SK-N-MC (cell line): ENCODE measurements around the gene DTYMK.
A peak's percentile ranks its signal among the peaks of the same experiment; 100 is the strongest.

Experiments
- DNase-seq: peaks from one replicate; pipeline ENCODE4 v3.0.0-alpha.2; 2011; ENCODE audit warnings: low read depth, low spot score
- H3K27ac ChIP-seq: fragments of 200-600 bp; sonication (generic); 2 replicates; pipeline ENCODE4 v1.5.1; 2016; ENCODE audit warnings: mixed run types
- H3K36me3 ChIP-seq: fragments of 200-600 bp; sonication (generic); 2 replicates; pipeline ENCODE4 v1.6.1; 2017; ENCODE audit warnings: antibody characterized with exemption, low read length, mixed read lengths; ENCODE audit not compliant: insufficient read depth
- H3K4me3 ChIP-seq: fragments of 200-600 bp; sonication (generic); 2 replicates; pipeline ENCODE4 v1.5.1; 2016
- H3K9ac ChIP-seq: fragments of 200-600 bp; sonication (generic); 2 replicates; pipeline ENCODE4 v1.8.0; 2017; ENCODE audit warnings: mixed run types, mixed read lengths; ENCODE audit not compliant: insufficient read length
- H3K9me3 ChIP-seq: fragments of 200-600 bp; sonication (generic); 2 replicates; pipeline ENCODE4 v1.6.1; 2017; ENCODE audit warnings: low read depth, mild to moderate bottlenecking, antibody characterized with exemption, low read length, moderate library complexity, mixed read lengths
- EZH2 ChIP-seq: fragments of 200-600 bp; sonication (generic); IDR thresholded peaks from one replicate; pipeline ENCODE4 v1.6.1; 2017; ENCODE audit warnings: antibody characterized with exemption
- FOXP2 ChIP-seq: optimal IDR thresholded peaks from 2 replicates; pipeline ENCODE3; 2011; ENCODE audit warnings: mild to moderate bottlenecking, moderate library complexity; ENCODE audit not compliant: insufficient read depth; ENCODE audit errors: extremely low read length, control extremely low read depth
- POLR2AphosphoS5 ChIP-seq: IDR thresholded peaks from 2 replicates; pipeline ENCODE4 v1.6.1; 2012; ENCODE audit warnings: mild to moderate bottlenecking, low read depth, low read length, borderline replicate concordance

DTYMK gene

GRCh38 chr2:241637795-241638660 is 48.6 kb downstream of the DTYMK start:
- DNase-seq: no peak
- peaks cover 28% of the 10 kb centered on the region for H3K36me3 ChIP-seq

GRCh38 chr2:241637018-241637794 is 49.4 kb downstream of the DTYMK start, which contains the start of the genes ATG4B and THAP4:
Gene ATG4B (plus strand): TSS chr2:241637693. CDS start chr2:241637715, 22 bp downstream.
Gene THAP4 (minus strand): TSS chr2:241637158. CDS start chr2:241637017, 141 bp downstream.
- Histone ChIP-seq H3K9ac (peak within 1 kb of the TSS; percentile 96), H3K36me3 (peaks cover 36% of the 10 kb centered on the region)
- TF ChIP-seq POLR2AphosphoS5 (peak; percentile 71; the same call in 1 of the 2 replicates), FOXP2 (no peak), EZH2 (no peak)

More at GRCh38 chr2:241637795-241638660, 48.6 kb downstream of the DTYMK start:
- H3K27ac ChIP-seq: peak overlapping the region; percentile 52; the same call in 1 of the 2 replicates
- peak overlapping the region; percentile 96 for H3K4me3 ChIP-seq
- TF ChIP-seq FOXP2 (no peak), EZH2 (no peak), POLR2AphosphoS5 (no peak)
- no peaks in the 10 kb centered on the region for H3K9me3 ChIP-seq
- H3K9ac ChIP-seq: peak overlapping the region; percentile 96

GRCh38 chr2:241636182-241637017 is 50.2 kb downstream of the DTYMK start:
- TF ChIP-seq POLR2AphosphoS5: no peak
- no peak for TF ChIP-seq EZH2
- no peak for TF ChIP-seq FOXP2
- peak overlapping the region; percentile 86 for H3K9ac ChIP-seq
- DNase-seq: no peak
- peaks cover 44% of the 10 kb centered on the region for H3K36me3 ChIP-seq
- no peaks in the 10 kb centered on the region for H3K9me3 ChIP-seq
- H3K4me3 ChIP-seq: peak overlapping the region; percentile 96
- peak overlapping the region; percentile 10; the same call in 1 of the 2 replicates for H3K27ac ChIP-seq

More at GRCh38 chr2:241637018-241637794, 49.4 kb downstream of the DTYMK start, which contains the start of the genes ATG4B and THAP4:
- H3K9me3 ChIP-seq: no peaks in the 10 kb centered on the region
- peak within 1 kb of the TSS; percentile 95 for H3K27ac ChIP-seq
- H3K4me3 ChIP-seq: peak within 1 kb of the TSS; percentile 96
- DNase-seq: no peak

DNA sequence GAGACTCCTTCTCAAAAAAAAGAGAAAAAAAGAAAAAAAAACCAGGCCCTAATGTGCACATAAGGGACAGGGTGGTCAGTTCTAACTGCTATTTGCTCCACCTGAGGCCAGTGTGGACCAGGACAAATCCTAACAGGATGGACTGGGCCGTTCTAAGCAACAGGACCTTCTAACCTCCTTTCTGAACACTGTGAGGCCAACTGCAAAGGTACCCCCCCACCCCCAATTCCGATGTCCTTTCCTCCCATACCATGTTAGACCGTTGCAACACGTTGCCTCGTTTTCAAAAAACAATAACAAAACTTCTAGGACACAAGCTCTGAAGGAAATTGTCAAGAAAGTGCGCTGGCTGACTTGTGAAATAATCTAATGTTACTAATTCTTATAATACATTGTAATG is 50.9 kb downstream of the DTYMK start:
- DNase-seq: no peak
- Histone ChIP-seq H3K36me3 (peaks cover 50% of the 10 kb centered on the region), H3K27ac (peak overlapping the region; percentile 10; the same call in 1 of the 2 replicates), H3K9me3 (no peaks in the 10 kb centered on the region), H3K4me3 (peak overlapping the region; percentile 94), H3K9ac (peak overlapping the region; percentile 86)
- TF ChIP-seq POLR2AphosphoS5 (no peak), EZH2 (no peak), FOXP2 (no peak)

DNA sequence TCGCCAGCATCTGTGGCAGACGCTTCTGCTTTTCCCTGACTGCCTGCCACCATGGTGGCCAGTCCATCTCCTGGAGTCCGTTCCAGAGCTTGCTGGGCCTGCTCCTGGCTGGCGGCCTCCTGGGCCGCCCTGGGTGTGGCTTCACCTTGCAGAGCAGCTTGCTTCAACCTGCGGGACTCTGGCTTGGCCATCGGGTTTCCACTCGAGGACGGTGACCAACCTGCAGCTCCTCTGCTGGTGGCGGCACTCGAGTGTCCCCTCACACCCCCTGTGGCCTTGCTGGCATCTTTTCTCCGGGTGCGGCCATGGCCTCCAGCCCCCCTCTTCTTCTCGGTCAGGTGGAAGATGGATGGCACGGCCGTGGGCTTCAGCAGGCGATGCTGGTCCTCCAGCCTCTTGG is 53.1 kb downstream of the DTYMK start:
- TF ChIP-seq POLR2AphosphoS5 (no peak), FOXP2 (no peak), EZH2 (no peak)
- H3K9me3 ChIP-seq: no peaks in the 10 kb centered on the region
- no peak overlapping the region for H3K9ac ChIP-seq
- no peak for DNase-seq
- no peak overlapping the region for H3K27ac ChIP-seq
- no peak overlapping the region for H3K4me3 ChIP-seq
- peaks cover 46% of the 10 kb centered on the region for H3K36me3 ChIP-seq

DNA sequence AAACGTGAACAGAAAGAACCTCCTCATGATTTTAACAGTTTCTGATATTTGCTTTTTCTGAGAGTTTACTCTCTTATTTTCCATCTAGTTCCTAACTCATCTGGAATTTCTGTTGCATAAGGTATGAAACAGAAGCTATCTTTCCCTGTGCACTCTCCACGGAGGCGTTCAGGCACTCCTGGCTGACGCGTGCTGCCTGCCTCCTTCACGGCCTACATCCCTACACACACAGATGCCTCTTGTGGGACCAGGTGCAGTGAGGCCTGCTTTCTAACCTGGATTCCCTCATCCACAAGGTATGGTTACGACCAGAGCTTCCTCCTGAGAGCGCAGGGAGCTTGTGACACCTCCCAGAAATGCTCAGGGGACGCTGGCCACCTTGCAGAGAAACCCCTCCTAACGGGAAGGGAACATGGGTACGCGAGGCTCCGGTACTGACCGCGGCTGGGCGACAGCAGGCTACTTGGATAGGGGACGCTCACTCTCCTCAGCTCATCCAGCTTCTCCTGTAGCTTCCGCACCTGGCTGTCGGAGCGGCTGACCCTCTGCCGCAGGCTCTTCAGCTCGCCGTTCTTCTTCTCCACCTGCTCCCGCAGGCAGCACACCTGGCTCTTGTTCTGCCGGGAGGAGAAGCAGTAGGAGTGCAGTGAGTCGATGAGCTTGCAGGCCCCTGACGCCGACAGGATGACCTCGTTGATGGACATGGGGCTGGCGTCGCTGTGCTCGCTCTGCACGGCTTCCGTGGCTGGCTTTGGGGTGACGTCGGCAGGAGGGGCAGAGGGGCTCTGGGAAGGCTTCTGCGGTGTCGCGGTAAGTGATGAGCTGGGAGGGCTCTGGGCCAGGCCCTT is 53.9 kb downstream of the DTYMK start:
- TF ChIP-seq FOXP2 (no peak), POLR2AphosphoS5 (no peak), EZH2 (no peak)
- Histone ChIP-seq H3K36me3 (peaks cover 49% of the 10 kb centered on the region), H3K4me3 (no peak overlapping the region), H3K9ac (no peak overlapping the region), H3K27ac (no peak overlapping the region), H3K9me3 (no peaks in the 10 kb centered on the region)
- no peak for DNase-seq

- peak overlapping the region; percentile 41 for H3K9ac ChIP-seq
- DNase-seq: no peak
- H3K9me3 ChIP-seq: no peaks in the 10 kb centered on the region
- peaks cover 53% of the 10 kb centered on the region for H3K36me3 ChIP-seq
- H3K27ac ChIP-seq: peak overlapping the region; percentile 42; the same call in 1 of the 2 replicates
- TF ChIP-seq FOXP2: no peak
- TF ChIP-seq POLR2AphosphoS5: no peak
- no peak for TF ChIP-seq EZH2
- H3K4me3 ChIP-seq: no peak overlapping the region
Observed at GRCh38 chr2:241629762-241630435, 56.7 kb downstream of the DTYMK start.
